HCT116 (cell line): Measurements from ENCODE around the gene POU3F2. TPM values are rescaled to one million over a fixed set of nuclear protein-coding genes. Genes with fewer than 3 reads are reported as not detected.

Experiments used
- ATAC-seq: fragments of 200-7000 bp; cut with Tn5 transposase; 2 replicates; pipeline ENCODE4 v1.9.1; 2020; ENCODE audit warnings: mild to moderate bottlenecking, moderate library complexity
- BruUV-seq: library from RNA; stranded (reverse); fragments of 400-500 nt; replicated peaks from 2 replicates; lab custom pipeline; 2021; lab: Mats Ljungman, UMichigan
- CTCF ChIA-PET: fragments of 300-600 bp; sonication (Branson Sonifier 250); formaldehyde crosslinking; loops from one replicate; lab custom pipeline; 2021; ENCODE audit warnings: antibody characterized with exemption; lab: Charles Lee
- POLR2A ChIA-PET: fragments of 300-600, 350-600 bp; sonication (Branson Sonifier 250); formaldehyde crosslinking; loops from one replicate; lab custom pipeline; 2021; ENCODE audit warnings: antibody characterized with exemption; lab: Charles Lee
- RAD21 ChIA-PET, 2 experiments: fragments of 300-600 bp; sonication (Branson Sonifier 250); formaldehyde crosslinking; loops; one replicate each; lab custom pipeline; 2023; ENCODE audit warnings: low total read pairs in 2 of 2; ENCODE audit not compliant: uncharacterized antibody in 2 of 2, unreplicated experiment in 2 of 2, low non-redundant PET in 1 of 2; lab: Charles Lee
- DNase-seq: peaks from one replicate; pipeline ENCODE4 v3.0.0-alpha.2; 2010; ENCODE audit warnings: low read depth, low spot score
- H2AFZ ChIP-seq: fragments of 200-600 bp; shearing (Covaris generic), sonication (generic); 2 replicates; pipeline ENCODE4 v1.6.1; 2017; ENCODE audit warnings: low read depth, mixed run types, mixed read lengths, antibody characterized with exemption, low read length; ENCODE audit not compliant: poor library complexity, severe bottlenecking
- H3K27ac ChIP-seq: 2 replicates; pipeline ENCODE4 v1.5.1; 2012; ENCODE audit warnings: low read depth, low read length
- H3K27me3 ChIP-seq: fragments of 200-600 bp; sonication (generic); 2 replicates; pipeline ENCODE4 v1.6.1; 2016; ENCODE audit warnings: mixed run types, low read length, mixed read lengths; ENCODE audit not compliant: insufficient read depth
- H3K36me3 ChIP-seq, 2 experiments: fragments of 200-500 bp in 1 of 2; fragments of 200-600 bp in 1 of 2; sonication (Bioruptor generic) in 1 of 2; sonication (generic) in 1 of 2; 2 replicates each; pipeline versions ENCODE4 v1.5.1 to v1.6.1; 2014 to 2016; ENCODE audit warnings: low read length in 2 of 2, inconsistent platforms in 1 of 2, mixed read lengths in 1 of 2, mixed run types in 1 of 2; ENCODE audit not compliant: insufficient read depth in 2 of 2, control insufficient read depth in 1 of 2
- H3K4me1 ChIP-seq, 2 experiments: fragments of 200-600 bp in 1 of 2; sonication (generic) in 1 of 2; 2 replicates each; pipeline versions ENCODE4 v1.5.1 to v1.6.1; 2012 to 2017; ENCODE audit warnings: low read length in 2 of 2, inconsistent platforms in 1 of 2, mild to moderate bottlenecking in 1 of 2, mixed read lengths in 1 of 2, mixed run types in 1 of 2, moderate library complexity in 1 of 2; ENCODE audit not compliant: insufficient read depth in 2 of 2, control insufficient read depth in 1 of 2
- H3K4me2 ChIP-seq: fragments of 200-600 bp; sonication (generic); 2 replicates; pipeline ENCODE4 v1.6.1; 2017; ENCODE audit warnings: mixed run types, low read length, mixed read lengths
- H3K4me3 ChIP-seq, 2 experiments: fragments of 200-600 bp in 1 of 2; sonication (generic) in 1 of 2; replicated peaks in 1 of 2; 2 replicates each; pipeline ENCODE4 v1.5.1; 2011 to 2016; ENCODE audit warnings: low read length in 2 of 2, control low read depth in 1 of 2, low read depth in 1 of 2, mild to moderate bottlenecking in 1 of 2, mixed read lengths in 1 of 2, mixed run types in 1 of 2
- H3K79me2 ChIP-seq: fragments of 200-600 bp; sonication (generic); 2 replicates; pipeline ENCODE4 v1.6.1; 2017; ENCODE audit warnings: mild to moderate bottlenecking, mixed run types, low read length, moderate library complexity, mixed read lengths; ENCODE audit not compliant: insufficient read depth
- H3K9ac ChIP-seq: fragments of 200-600 bp; sonication (generic); 2 replicates; pipeline ENCODE4 v1.6.1; 2016; ENCODE audit warnings: low read length, mixed read lengths
- H3K9me2 ChIP-seq: fragments of 200-600 bp; sonication (generic), shearing (Covaris generic); 2 replicates; pipeline ENCODE4 v1.6.1; 2017; ENCODE audit warnings: mixed run types, mild to moderate bottlenecking, moderate library complexity; ENCODE audit not compliant: insufficient read depth
- H3K9me3 ChIP-seq, 2 experiments: fragments of 200-500 bp in 1 of 2; fragments of 200-600 bp in 1 of 2; sonication (Bioruptor generic) in 1 of 2; sonication (generic) in 1 of 2; 2 replicates each; pipeline ENCODE4 v1.6.1; 2014 to 2017; ENCODE audit warnings: low read length in 2 of 2, mixed read lengths in 2 of 2, inconsistent platforms in 1 of 2, low read depth in 1 of 2, mild to moderate bottlenecking in 1 of 2, mixed run types in 1 of 2, moderate library complexity in 1 of 2; ENCODE audit not compliant: control insufficient read depth in 1 of 2, insufficient read depth in 1 of 2
- H4K20me1 ChIP-seq: fragments of 200-600 bp; sonication (generic), shearing (Covaris generic); 2 replicates; pipeline ENCODE4 v1.6.1; 2017; ENCODE audit warnings: mixed run types, mild to moderate bottlenecking, moderate library complexity; ENCODE audit not compliant: insufficient read depth
- CBX3 ChIP-seq: IDR thresholded peaks from 2 replicates; pipeline ENCODE4 v1.6.1; 2012; ENCODE audit warnings: low read depth
- CEBPB ChIP-seq: IDR thresholded peaks from 2 replicates; pipeline ENCODE4 v1.6.1; 2012; ENCODE audit warnings: low read depth
- ELF1 ChIP-seq: IDR thresholded peaks from 2 replicates; pipeline ENCODE4 v1.6.1; 2012; ENCODE audit warnings: low read depth, borderline replicate concordance
- EZH2 ChIP-seq: fragments of 200-600 bp; sonication (generic); IDR thresholded peaks from 2 replicates; pipeline ENCODE4 v1.6.1; 2017; ENCODE audit warnings: antibody characterized with exemption, mixed run types
- JUND ChIP-seq: IDR thresholded peaks from 2 replicates; pipeline ENCODE4 v1.6.1; 2012
- POLR2AphosphoS5 ChIP-seq: IDR thresholded peaks from 2 replicates; pipeline ENCODE4 v1.6.1; 2011; ENCODE audit warnings: mild to moderate bottlenecking, low read depth, low read length, moderate library complexity
- RAD21 ChIP-seq: IDR thresholded peaks from 2 replicates; pipeline ENCODE4 v1.6.1; 2012; ENCODE audit warnings: low read depth, mild to moderate bottlenecking
- SIN3A ChIP-seq: IDR thresholded peaks from 2 replicates; pipeline ENCODE4 v1.6.1; 2012; ENCODE audit warnings: low read depth
- SP1 ChIP-seq: IDR thresholded peaks from 2 replicates; pipeline ENCODE4 v1.6.1; 2012; ENCODE audit warnings: low read depth
- SRF ChIP-seq: IDR thresholded peaks from 2 replicates; pipeline ENCODE4 v1.6.1; 2012; ENCODE audit warnings: low read depth
- TCF7L2 ChIP-seq: IDR thresholded peaks from 2 replicates; pipeline ENCODE4 v1.7.0; 2011; ENCODE audit warnings: borderline replicate concordance, inconsistent platforms; ENCODE audit not compliant: insufficient read depth, insufficient read length; ENCODE audit errors: extremely low read depth
- intact Hi-C: fragments of 100-400 bp; cut with micrococcal nuclease; formaldehyde crosslinking; loops from 2 replicates; pipeline ENCODE4 v1.10.0; 2022
- total RNA-seq: library from RNA; stranded (reverse); gene quantifications from one replicate; pipeline ENCODE4 v1.2.1, GENCODE V29; 2021; ENCODE audit not compliant: unreplicated experiment
- TF ChIP-seq, protein P1 (sequence below): IDR thresholded peaks from 2 replicates; pipeline ENCODE4 v1.6.1; 2012
- TF ChIP-seq, protein P2 (sequence below), 3 experiments: fragments of 200-600 bp in 1 of 3; sonication (generic) in 1 of 3; IDR thresholded peaks in 2 of 3; conservative IDR thresholded peaks in 1 of 3; 2 replicates each; pipeline ENCODE4 v1.5.1; 2012 to 2017; ENCODE audit warnings: low read depth in 2 of 3, low read length in 2 of 3, antibody characterized with exemption in 1 of 3, borderline replicate concordance in 1 of 3, control low read depth in 1 of 3, mild to moderate bottlenecking in 1 of 3, mixed read lengths in 1 of 3, mixed run types in 1 of 3, moderate library complexity in 1 of 3; ENCODE audit not compliant: insufficient read depth in 1 of 3

POU3F2 gene
- total RNA-seq, 1 experiment from 2014 or later = not detected

GRCh38 chr6:98812220-98812619 lies 22.2 kb upstream of the POU3F2 start:
- no peak overlapping the region for H3K4me2 ChIP-seq
- no peak for TF ChIP-seq POLR2AphosphoS5
- no peak for TF ChIP-seq SRF
- no peak for TF ChIP-seq SP1
- TF ChIP-seq SIN3A = no peak
- no peak for TF ChIP-seq CBX3
- TF ChIP-seq EZH2 = no peak
- TF ChIP-seq, protein P1, sequence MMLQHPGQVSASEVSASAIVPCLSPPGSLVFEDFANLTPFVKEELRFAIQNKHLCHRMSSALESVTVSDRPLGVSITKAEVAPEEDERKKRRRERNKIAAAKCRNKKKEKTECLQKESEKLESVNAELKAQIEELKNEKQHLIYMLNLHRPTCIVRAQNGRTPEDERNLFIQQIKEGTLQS = no peak
- no peak for TF ChIP-seq CEBPB
- TF ChIP-seq, protein P2, sequence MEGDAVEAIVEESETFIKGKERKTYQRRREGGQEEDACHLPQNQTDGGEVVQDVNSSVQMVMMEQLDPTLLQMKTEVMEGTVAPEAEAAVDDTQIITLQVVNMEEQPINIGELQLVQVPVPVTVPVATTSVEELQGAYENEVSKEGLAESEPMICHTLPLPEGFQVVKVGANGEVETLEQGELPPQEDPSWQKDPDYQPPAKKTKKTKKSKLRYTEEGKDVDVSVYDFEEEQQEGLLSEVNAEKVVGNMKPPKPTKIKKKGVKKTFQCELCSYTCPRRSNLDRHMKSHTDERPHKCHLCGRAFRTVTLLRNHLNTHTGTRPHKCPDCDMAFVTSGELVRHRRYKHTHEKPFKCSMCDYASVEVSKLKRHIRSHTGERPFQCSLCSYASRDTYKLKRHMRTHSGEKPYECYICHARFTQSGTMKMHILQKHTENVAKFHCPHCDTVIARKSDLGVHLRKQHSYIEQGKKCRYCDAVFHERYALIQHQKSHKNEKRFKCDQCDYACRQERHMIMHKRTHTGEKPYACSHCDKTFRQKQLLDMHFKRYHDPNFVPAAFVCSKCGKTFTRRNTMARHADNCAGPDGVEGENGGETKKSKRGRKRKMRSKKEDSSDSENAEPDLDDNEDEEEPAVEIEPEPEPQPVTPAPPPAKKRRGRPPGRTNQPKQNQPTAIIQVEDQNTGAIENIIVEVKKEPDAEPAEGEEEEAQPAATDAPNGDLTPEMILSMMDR (IDR thresholded peaks at IDR 0.05 in 2 of 3, conservative IDR thresholded peaks at IDR 0.05 in 1 of 3; ENCODE audit: borderline replicate concordance in 1 of 3, insufficient read depth in 1 of 3, low read depth in 2 of 3, low read length in 2 of 3) = no peak
- TF ChIP-seq TCF7L2 = no peak
- no peak for TF ChIP-seq RAD21
- no peak for TF ChIP-seq ELF1
- TF ChIP-seq JUND = no peak
- H3K27me3 ChIP-seq = peaks cover 7% of the 10 kb centered on the region
- H3K4me1 ChIP-seq = no peaks in the 10 kb centered on the region
- intact Hi-C loops = no loop called here
- H3K9me3 ChIP-seq = no peaks in the 10 kb centered on the region
- RAD21 ChIA-PET = no interaction called here
- CTCF ChIA-PET = no interaction called here
- no TSS peak for BruUV-seq
- H3K9me2 ChIP-seq = no peaks in the 10 kb centered on the region
- DNase-seq = no peak
- H3K4me3 ChIP-seq = no peak overlapping the region
- H3K36me3 ChIP-seq = no peaks in the 10 kb centered on the region
- no peak overlapping the region for H3K9ac ChIP-seq
- no peak for ATAC-seq
- H2AFZ ChIP-seq = no peak overlapping the region
- H3K79me2 ChIP-seq = no peaks in the 10 kb centered on the region
- no peak overlapping the region for H3K27ac ChIP-seq
- POLR2A ChIA-PET = no interaction called here
- no peaks in the 10 kb centered on the region; the same call in 1 of the 2 replicates for H4K20me1 ChIP-seq
